Measurements from ENCODE around the gene NBAS.

Gene NBAS

GRCh38 chr2:15539999-15540398 is 21.1 kb downstream of the NBAS start:
- H3K36me3 ChIP-seq, result peaks cover 11 to 26% (median 13%) of the 10 kb centered on the region in 3 donors
- H3K27me3 ChIP-seq, result no peaks in the 10 kb centered on the region
- H3K27ac ChIP-seq, result no peak overlapping the region
- H3K4me1 ChIP-seq, result no peaks in the 10 kb centered on the region
- no peak for DNase-seq
- intact Hi-C loops (cut with DNase I; ENCODE audit: low total_unique reads), result no loop called here
- no peaks in the 10 kb centered on the region for H3K9me3 ChIP-seq
- TF ChIP-seq, protein P1, sequence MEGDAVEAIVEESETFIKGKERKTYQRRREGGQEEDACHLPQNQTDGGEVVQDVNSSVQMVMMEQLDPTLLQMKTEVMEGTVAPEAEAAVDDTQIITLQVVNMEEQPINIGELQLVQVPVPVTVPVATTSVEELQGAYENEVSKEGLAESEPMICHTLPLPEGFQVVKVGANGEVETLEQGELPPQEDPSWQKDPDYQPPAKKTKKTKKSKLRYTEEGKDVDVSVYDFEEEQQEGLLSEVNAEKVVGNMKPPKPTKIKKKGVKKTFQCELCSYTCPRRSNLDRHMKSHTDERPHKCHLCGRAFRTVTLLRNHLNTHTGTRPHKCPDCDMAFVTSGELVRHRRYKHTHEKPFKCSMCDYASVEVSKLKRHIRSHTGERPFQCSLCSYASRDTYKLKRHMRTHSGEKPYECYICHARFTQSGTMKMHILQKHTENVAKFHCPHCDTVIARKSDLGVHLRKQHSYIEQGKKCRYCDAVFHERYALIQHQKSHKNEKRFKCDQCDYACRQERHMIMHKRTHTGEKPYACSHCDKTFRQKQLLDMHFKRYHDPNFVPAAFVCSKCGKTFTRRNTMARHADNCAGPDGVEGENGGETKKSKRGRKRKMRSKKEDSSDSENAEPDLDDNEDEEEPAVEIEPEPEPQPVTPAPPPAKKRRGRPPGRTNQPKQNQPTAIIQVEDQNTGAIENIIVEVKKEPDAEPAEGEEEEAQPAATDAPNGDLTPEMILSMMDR (IDR thresholded peaks at IDR 0.05), result no peak
- H3K4me3 ChIP-seq, result no peak overlapping the region

DNA sequence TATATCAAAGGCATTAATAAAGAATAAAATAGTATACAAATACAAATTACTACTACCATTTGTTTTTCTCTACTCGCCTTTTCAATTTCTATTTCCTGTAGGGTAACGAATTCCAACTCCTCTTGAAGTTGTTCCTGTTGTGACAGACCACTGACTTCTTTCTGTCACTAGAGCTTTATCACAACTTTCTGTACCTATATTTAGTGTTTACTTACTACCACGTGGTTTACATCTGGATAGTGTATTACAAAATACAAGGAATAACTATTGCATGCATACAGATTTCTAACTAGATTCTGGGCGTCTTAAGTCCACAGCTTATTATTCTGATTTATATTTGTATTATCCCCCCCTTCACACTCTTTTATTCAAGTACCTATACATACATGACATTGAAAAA is 22.3 kb downstream of the NBAS start:
- no peaks in the 10 kb centered on the region for H3K27me3 ChIP-seq
- intact Hi-C loops (cut with DNase I; ENCODE audit: low total_unique reads), result no loop called here
- H3K4me1 ChIP-seq, result no peaks in the 10 kb centered on the region
- TF ChIP-seq, protein P1 (IDR thresholded peaks at IDR 0.05), result no peak
- H3K36me3 ChIP-seq, result peaks cover 17 to 38% (median 19%) of the 10 kb centered on the region in 3 donors
- H3K9me3 ChIP-seq, result no peaks in the 10 kb centered on the region
- DNase-seq, result no peak
- no peak overlapping the region for H3K27ac ChIP-seq
- H3K4me3 ChIP-seq, result no peak overlapping the region

- intact Hi-C loops (cut with DNase I; ENCODE audit: low total_unique reads), result no loop called here
- no peaks in the 10 kb centered on the region for H3K4me1 ChIP-seq
- H3K4me3 ChIP-seq, result no peak overlapping the region
- H3K9me3 ChIP-seq, result no peaks in the 10 kb centered on the region
- TF ChIP-seq, protein P1 (IDR thresholded peaks at IDR 0.05), result no peak
- no peak overlapping the region for H3K27ac ChIP-seq
- peaks cover 19 to 53% (median 29%) of the 10 kb centered on the region in 3 donors for H3K36me3 ChIP-seq
- no peak for DNase-seq
- H3K27me3 ChIP-seq, result no peaks in the 10 kb centered on the region
Measured at GRCh38 chr2:15533860-15534480, 27.2 kb downstream of the NBAS start.

- no peaks in the 10 kb centered on the region for H3K9me3 ChIP-seq
- H3K4me1 ChIP-seq, result no peaks in the 10 kb centered on the region
- DNase-seq, result no peak
- intact Hi-C loops (cut with DNase I; ENCODE audit: low total_unique reads), result no loop called here
- peaks cover 15 to 46% (median 24%) of the 10 kb centered on the region in 3 donors for H3K36me3 ChIP-seq
- TF ChIP-seq, protein P1 (IDR thresholded peaks at IDR 0.05), result no peak
- H3K27me3 ChIP-seq, result no peaks in the 10 kb centered on the region
- no peak overlapping the region for H3K27ac ChIP-seq
- no peak overlapping the region for H3K4me3 ChIP-seq
Measured at GRCh38 chr2:15532996-15533395, 28.1 kb downstream of the NBAS start.

- intact Hi-C loops (cut with DNase I; ENCODE audit: low total_unique reads), result no loop called here
- no peaks in the 10 kb centered on the region for H3K27me3 ChIP-seq
- H3K27ac ChIP-seq, result no peak overlapping the region
- H3K4me1 ChIP-seq, result no peaks in the 10 kb centered on the region
- TF ChIP-seq, protein P1 (IDR thresholded peaks at IDR 0.05), result no peak
- H3K36me3 ChIP-seq, result peaks cover 9 to 46% (median 16%) of the 10 kb centered on the region in 3 donors
- no peak overlapping the region for H3K4me3 ChIP-seq
- no peak for DNase-seq
- H3K9me3 ChIP-seq, result no peaks in the 10 kb centered on the region
Measured at GRCh38 chr2:15531095-15531854, 29.9 kb downstream of the NBAS start.

Measured in tibial artery (tissue), 4 donors.